Astrocyte (in vitro differentiated cells and primary cell): ENCODE data around the gene ZC3H4. TPM values are rescaled to one million over a fixed set of nuclear protein-coding genes. Genes with fewer than 3 reads are reported as not detected.

Experiments used
- DNase-seq: peaks from one replicate; pipeline ENCODE4 v3.0.0-alpha.2; 2010; ENCODE audit warnings: low read depth
- FAIRE-seq: peaks from 2 replicates; lab custom pipeline; 2011; peaks lifted over from hg19 to GRCh38; lab: Jason Lieb, UNC
- H2AFZ ChIP-seq: 2 replicates; pipeline ENCODE4 v1.6.0; 2012; ENCODE audit warnings: low read depth, low read length, inconsistent platforms
- H3K27ac ChIP-seq: 2 replicates; pipeline ENCODE4 v1.5.1; 2011; ENCODE audit warnings: low read depth, low read length, inconsistent platforms
- H3K27me3 ChIP-seq: 2 replicates; pipeline ENCODE4 v1.6.0; 2011; ENCODE audit warnings: low read length, inconsistent platforms; ENCODE audit not compliant: insufficient read depth
- H3K36me3 ChIP-seq: 2 replicates; pipeline ENCODE4 v1.5.1; 2011; ENCODE audit warnings: low read length, inconsistent platforms; ENCODE audit not compliant: insufficient read depth
- H3K4me1 ChIP-seq: 2 replicates; pipeline ENCODE4 v1.5.1; 2011; ENCODE audit warnings: low read length, inconsistent platforms; ENCODE audit not compliant: insufficient read depth
- H3K4me2 ChIP-seq: 2 replicates; pipeline ENCODE4 v1.6.0; 2012; ENCODE audit warnings: low read length, inconsistent platforms
- H3K4me3 ChIP-seq: 2 replicates; pipeline ENCODE4 v1.5.1; 2011; ENCODE audit warnings: low read depth, mild to moderate bottlenecking, low read length, inconsistent platforms; ENCODE audit not compliant: insufficient read depth
- H3K79me2 ChIP-seq: 2 replicates; pipeline ENCODE4 v1.6.0; 2012; ENCODE audit warnings: mild to moderate bottlenecking, low read length, inconsistent platforms; ENCODE audit not compliant: insufficient read depth
- H3K9ac ChIP-seq: 2 replicates; pipeline ENCODE4 v1.6.0; 2012; ENCODE audit warnings: mild to moderate bottlenecking, low read length, inconsistent platforms
- H3K9me3 ChIP-seq: 2 replicates; pipeline ENCODE4 v1.5.1; 2012; ENCODE audit warnings: low read depth, mild to moderate bottlenecking, low read length, inconsistent platforms; ENCODE audit not compliant: insufficient read depth
- H4K20me1 ChIP-seq: 2 replicates; pipeline ENCODE4 v1.6.0; 2012; ENCODE audit warnings: low read length, inconsistent platforms; ENCODE audit not compliant: insufficient read depth
- H3K27ac Mint-ChIP-seq: one replicate; pipeline ENCODE4 v1.8.0; 2021; ENCODE audit warnings: mild to moderate bottlenecking, mixed read lengths; ENCODE audit not compliant: unreplicated experiment
- H3K27me3 Mint-ChIP-seq: one replicate; pipeline ENCODE4 v1.8.0; 2021; ENCODE audit warnings: low read depth, mixed read lengths; ENCODE audit not compliant: unreplicated experiment
- H3K36me3 Mint-ChIP-seq: one replicate; pipeline ENCODE4 v1.8.0; 2021; ENCODE audit warnings: low read depth, mixed read lengths; ENCODE audit not compliant: unreplicated experiment
- H3K4me1 Mint-ChIP-seq: one replicate; pipeline ENCODE4 v1.8.0; 2021; ENCODE audit warnings: low read depth, mixed read lengths; ENCODE audit not compliant: unreplicated experiment
- H3K4me3 Mint-ChIP-seq: one replicate; pipeline ENCODE4 v1.8.0; 2021; ENCODE audit warnings: mild to moderate bottlenecking, moderate library complexity, mixed read lengths; ENCODE audit not compliant: unreplicated experiment
- H3K9me3 Mint-ChIP-seq: one replicate; pipeline ENCODE4 v1.8.0; 2021; ENCODE audit warnings: mild to moderate bottlenecking, mixed read lengths; ENCODE audit not compliant: unreplicated experiment
- CTCF ChIP-seq: IDR thresholded peaks from 2 replicates; pipeline ENCODE4 v1.5.1; 2011; ENCODE audit warnings: low read depth, mild to moderate bottlenecking, inconsistent platforms, low read length, moderate library complexity; ENCODE audit not compliant: insufficient read depth
- EZH2 ChIP-seq: IDR thresholded peaks from 2 replicates; pipeline ENCODE4 v1.6.1; 2012; ENCODE audit warnings: mild to moderate bottlenecking, low read length, inconsistent platforms; ENCODE audit not compliant: insufficient read depth
- total RNA-seq: library from RNA; stranded (reverse); gene quantifications from 2 replicates; pipeline ENCODE4 v1.2.1, GENCODE V29; 2021

Gene ZC3H4
- total RNA-seq, 1 donor from 2014 or later: 42.3 TPM

DNA sequence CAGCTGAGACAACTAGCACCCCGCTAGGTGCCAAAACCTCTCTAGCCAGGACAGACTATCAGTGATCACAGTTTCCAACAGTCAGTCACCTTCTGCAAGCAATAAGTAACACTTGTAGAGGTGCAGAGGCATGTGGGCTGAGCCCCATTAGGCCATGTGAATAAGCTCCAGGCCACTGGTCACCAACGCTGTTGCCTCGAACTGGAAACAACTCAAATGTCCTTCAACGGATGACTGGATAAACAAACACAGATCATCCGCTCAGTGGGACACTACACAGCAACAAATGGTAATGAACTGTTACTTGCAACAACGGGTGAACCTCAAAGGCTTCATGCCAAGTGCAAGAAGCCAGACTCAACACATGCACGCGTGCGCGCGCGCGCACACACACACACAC, 37.6 kb downstream of the ZC3H4 start:
- no peak overlapping the region for H3K27ac ChIP-seq
- H3K4me1 ChIP-seq: no peaks in the 10 kb centered on the region
- peaks cover 9% of the 10 kb centered on the region for H3K36me3 ChIP-seq
- Mint-ChIP-seq H3K4me3 (no peak overlapping the region), H3K4me1 (no peaks in the 10 kb centered on the region), H3K36me3 (peaks cover 12% of the 10 kb centered on the region), H3K27me3 (no peaks in the 10 kb centered on the region), H3K9me3 (no peaks in the 10 kb centered on the region), H3K27ac (no peak overlapping the region)
- no peaks in the 10 kb centered on the region for H3K27me3 ChIP-seq
- DNase-seq (no peak), FAIRE-seq (no peak)
- peaks cover 55% of the 10 kb centered on the region for H4K20me1 ChIP-seq
- H3K79me2 ChIP-seq: peaks cover 42% of the 10 kb centered on the region
- no peak overlapping the region for H3K9ac ChIP-seq
- no peak overlapping the region for H3K4me2 ChIP-seq
- no peaks in the 10 kb centered on the region for H3K9me3 ChIP-seq
- H2AFZ ChIP-seq: no peak overlapping the region
- H3K4me3 ChIP-seq: no peak overlapping the region
- TF ChIP-seq CTCF: no peak
- no peak for TF ChIP-seq EZH2

- no peak for DNase-seq
- H3K4me2 ChIP-seq: no peak overlapping the region
- no peak overlapping the region for H3K4me3 ChIP-seq
- no peaks in the 10 kb centered on the region for H3K4me1 Mint-ChIP-seq
- H3K27me3 ChIP-seq: no peaks in the 10 kb centered on the region
- H3K9me3 Mint-ChIP-seq: no peaks in the 10 kb centered on the region
- H3K27ac Mint-ChIP-seq: no peak overlapping the region
- peaks cover 9% of the 10 kb centered on the region for H3K36me3 ChIP-seq
- no peaks in the 10 kb centered on the region for H3K9me3 ChIP-seq
- no peaks in the 10 kb centered on the region for H3K4me1 ChIP-seq
- peaks cover 48% of the 10 kb centered on the region for H3K79me2 ChIP-seq
- H3K27me3 Mint-ChIP-seq: no peaks in the 10 kb centered on the region
- H3K9ac ChIP-seq: no peak overlapping the region
- peaks cover 56% of the 10 kb centered on the region for H4K20me1 ChIP-seq
- no peak overlapping the region for H2AFZ ChIP-seq
- peaks cover 12% of the 10 kb centered on the region for H3K36me3 Mint-ChIP-seq
- no peak for TF ChIP-seq CTCF
- no peak for TF ChIP-seq EZH2
- H3K4me3 Mint-ChIP-seq: no peak overlapping the region
- no peak overlapping the region for H3K27ac ChIP-seq
- FAIRE-seq: no peak
These were observed 38.3 kb downstream of the ZC3H4 start for GRCh38 chr19:47075179-47075810.

- peaks cover 49% of the 10 kb centered on the region for H3K79me2 ChIP-seq
- Mint-ChIP-seq H3K9me3 (no peaks in the 10 kb centered on the region), H3K4me1 (no peaks in the 10 kb centered on the region), H3K36me3 (peaks cover 14% of the 10 kb centered on the region), H3K27me3 (no peaks in the 10 kb centered on the region), H3K27ac (no peak overlapping the region), H3K4me3 (no peak overlapping the region)
- FAIRE-seq (no peak), DNase-seq (no peak)
- no peak overlapping the region for H3K4me3 ChIP-seq
- no peaks in the 10 kb centered on the region for H3K27me3 ChIP-seq
- no peak overlapping the region for H3K27ac ChIP-seq
- peaks cover 56% of the 10 kb centered on the region for H4K20me1 ChIP-seq
- no peaks in the 10 kb centered on the region for H3K9me3 ChIP-seq
- TF ChIP-seq EZH2 (no peak), CTCF (no peak)
- no peak overlapping the region for H2AFZ ChIP-seq
- no peak overlapping the region for H3K4me2 ChIP-seq
- H3K36me3 ChIP-seq: peaks cover 12% of the 10 kb centered on the region
- H3K4me1 ChIP-seq: no peaks in the 10 kb centered on the region
- no peak overlapping the region for H3K9ac ChIP-seq
These were observed 39.0 kb downstream of the ZC3H4 start for GRCh38 chr19:47074621-47075020.
